Peyer's patch (tissue), 4 donors: Measurements from ENCODE around the gene SRD5A3.

Source experiments
- POLR2A ChIP-seq, 2 donors: fragments of 450-650 bp; IDR thresholded peaks; one replicate each; pipeline ENCODE4 v1.5.1; 2017; ENCODE audit warnings: antibody characterized with exemption in 2 of 2, mild to moderate bottlenecking in 2 of 2, moderate library complexity in 2 of 2
- TF ChIP-seq, protein P1 (sequence below), 6 experiments: fragments of 450-650 bp in 4 of 6; fragments of 200-600 bp in 2 of 6; sonication (generic) in 1 of 6; IDR thresholded peaks; one replicate each; pipeline ENCODE4 v1.5.1; 2017 to 2019; ENCODE audit warnings: antibody characterized with exemption in 6 of 6, mild to moderate bottlenecking in 3 of 6, moderate library complexity in 1 of 6

DNA sequence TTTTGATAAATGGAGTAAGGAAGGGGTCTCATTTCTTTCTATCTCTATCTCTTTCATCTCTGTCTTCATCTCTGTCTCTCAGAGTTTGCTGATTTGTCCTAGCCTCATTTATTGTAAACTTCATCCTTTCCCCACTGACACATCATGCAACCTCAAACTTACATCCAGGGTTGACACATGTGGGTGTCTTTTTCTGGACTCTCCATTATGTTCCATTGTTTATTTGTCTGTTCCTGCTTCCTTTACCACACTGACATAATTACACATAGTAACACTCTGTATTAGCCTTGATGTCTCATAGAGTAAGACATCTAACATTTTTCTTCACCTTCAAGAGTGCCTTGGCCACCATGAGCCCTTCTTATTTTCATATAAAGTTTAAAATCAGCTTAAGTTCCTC, 8.1 kb upstream of the SRD5A3 start:
- TF ChIP-seq, protein P1, sequence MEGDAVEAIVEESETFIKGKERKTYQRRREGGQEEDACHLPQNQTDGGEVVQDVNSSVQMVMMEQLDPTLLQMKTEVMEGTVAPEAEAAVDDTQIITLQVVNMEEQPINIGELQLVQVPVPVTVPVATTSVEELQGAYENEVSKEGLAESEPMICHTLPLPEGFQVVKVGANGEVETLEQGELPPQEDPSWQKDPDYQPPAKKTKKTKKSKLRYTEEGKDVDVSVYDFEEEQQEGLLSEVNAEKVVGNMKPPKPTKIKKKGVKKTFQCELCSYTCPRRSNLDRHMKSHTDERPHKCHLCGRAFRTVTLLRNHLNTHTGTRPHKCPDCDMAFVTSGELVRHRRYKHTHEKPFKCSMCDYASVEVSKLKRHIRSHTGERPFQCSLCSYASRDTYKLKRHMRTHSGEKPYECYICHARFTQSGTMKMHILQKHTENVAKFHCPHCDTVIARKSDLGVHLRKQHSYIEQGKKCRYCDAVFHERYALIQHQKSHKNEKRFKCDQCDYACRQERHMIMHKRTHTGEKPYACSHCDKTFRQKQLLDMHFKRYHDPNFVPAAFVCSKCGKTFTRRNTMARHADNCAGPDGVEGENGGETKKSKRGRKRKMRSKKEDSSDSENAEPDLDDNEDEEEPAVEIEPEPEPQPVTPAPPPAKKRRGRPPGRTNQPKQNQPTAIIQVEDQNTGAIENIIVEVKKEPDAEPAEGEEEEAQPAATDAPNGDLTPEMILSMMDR (IDR thresholded peaks at IDR 0.05): no peak
- TF ChIP-seq POLR2A (IDR thresholded peaks at IDR 0.05): no peak
